GM18508 (cell line): ENCODE results near the gene FNDC3B.

Experiments
- ATAC-seq: cut with Tn5 transposase; IDR thresholded peaks from one replicate; pipeline ENCODE4 v1.9.1; 2021; ENCODE audit warnings: moderate number of reproducible peaks; ENCODE audit not compliant: insufficient read depth, unreplicated experiment

The FNDC3B gene

GRCh38 chr3:172051957-172052354, 12.6 kb downstream of the FNDC3B start:
- ATAC-seq: no peak

GRCh38 chr3:172052405-172052804, 13.0 kb downstream of the FNDC3B start:
- ATAC-seq: no peak

DNA sequence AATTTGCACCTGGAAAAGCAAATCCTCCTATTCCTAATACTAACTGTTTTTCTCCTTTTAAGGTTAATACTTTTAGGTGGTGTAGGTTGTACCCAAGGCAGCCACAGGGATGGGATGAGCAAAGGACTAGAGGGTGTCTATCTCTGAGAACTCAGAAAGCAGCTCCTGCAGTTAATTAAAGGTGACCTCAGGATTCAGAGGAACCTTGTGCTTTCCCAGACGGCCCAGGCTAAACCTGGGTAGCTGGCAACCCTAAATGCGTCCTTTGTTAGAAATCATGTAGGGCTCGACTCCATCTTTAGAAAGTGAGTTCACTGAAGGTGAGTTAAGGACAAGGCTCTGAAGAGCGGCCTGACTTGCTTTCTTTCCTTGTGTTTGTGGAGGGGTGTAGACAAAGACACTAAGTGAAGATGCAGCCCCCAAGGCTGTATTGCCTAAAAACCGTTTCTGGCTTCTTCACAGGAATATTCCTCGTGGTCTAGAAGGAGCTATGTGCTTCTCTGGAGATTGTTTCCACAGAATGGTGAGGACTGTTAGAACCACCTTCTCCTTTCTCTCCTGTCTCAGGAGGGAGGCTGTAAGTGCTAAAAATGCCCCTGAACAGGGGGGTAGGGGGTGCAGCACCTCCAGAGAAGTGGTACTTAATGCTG, 14.9 kb downstream of the FNDC3B start:
- no peak for ATAC-seq

- no peak for ATAC-seq
Measured at GRCh38 chr3:172056416-172056815, 17.0 kb downstream of the FNDC3B start.

DNA sequence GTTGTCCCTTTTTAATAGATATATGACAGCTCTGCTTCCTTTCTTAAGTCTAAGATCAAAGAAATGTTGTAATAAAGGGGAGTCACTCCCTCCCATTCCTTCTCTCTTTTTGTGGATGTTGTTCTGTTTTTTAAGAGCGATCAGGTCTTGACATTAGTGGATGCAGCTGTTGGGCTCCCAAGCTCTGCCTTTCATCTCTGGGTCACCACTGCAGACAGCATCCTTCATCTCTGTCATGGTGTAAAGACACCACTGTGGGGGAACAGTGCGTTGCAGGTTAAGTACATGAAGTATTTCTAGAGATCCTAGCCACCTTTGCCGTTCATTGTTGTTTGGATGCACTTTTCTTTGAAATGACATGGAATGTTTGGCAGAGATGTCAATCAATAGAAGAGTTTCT, 17.7 kb downstream of the FNDC3B start:
- ATAC-seq: no peak

DNA sequence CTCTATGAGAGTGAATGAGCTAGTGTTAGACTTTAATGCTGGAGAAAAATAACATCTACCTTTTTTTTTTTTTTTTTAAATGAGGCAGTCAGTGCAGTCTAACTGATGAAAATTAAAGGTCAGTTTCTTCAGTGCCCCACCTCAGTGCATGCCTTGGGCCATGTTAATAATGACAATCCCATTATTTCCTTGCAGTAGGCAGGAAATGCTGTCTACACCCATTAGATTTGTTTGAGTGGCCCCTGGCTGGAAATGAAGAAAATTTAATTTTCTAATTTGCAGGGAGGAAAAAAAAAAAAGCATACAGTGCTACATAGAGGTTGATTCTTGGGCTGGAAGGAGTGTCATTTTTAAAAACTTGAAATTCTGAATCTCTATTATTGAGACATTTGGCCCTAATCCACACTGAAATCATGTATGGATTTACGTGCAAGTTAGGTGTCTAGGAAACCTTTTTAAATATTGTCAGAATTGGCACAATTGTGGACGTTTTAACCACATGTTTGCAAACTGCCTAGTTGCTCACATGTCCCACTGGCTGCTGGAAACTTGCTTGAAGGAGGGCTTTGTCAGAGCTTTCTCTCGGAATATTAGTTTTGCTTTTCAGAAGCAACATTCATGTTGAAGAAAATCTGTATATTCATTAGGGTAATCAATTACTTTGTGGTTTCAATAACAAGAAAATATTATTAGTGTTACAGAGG, 18.4 kb downstream of the FNDC3B start:
- ATAC-seq: no peak

DNA sequence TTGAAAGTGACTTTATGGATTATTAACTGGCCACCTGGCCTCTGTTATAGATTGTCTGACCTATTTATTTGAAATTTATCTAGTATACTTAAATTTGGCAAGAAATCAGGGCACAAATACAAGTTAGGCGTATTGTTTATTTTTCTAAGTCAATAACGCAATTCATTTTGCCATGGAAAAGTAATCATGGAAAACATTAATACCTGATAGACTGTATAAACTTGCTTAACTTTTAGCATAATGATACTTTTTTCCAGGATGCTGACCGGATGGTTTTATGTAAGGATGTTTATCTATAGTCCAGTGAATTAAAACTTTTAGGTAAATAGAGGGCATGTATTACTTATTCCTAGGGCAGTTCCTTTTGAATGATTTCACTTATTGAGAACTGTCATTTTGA, 20.2 kb downstream of the FNDC3B start:
- ATAC-seq: no peak

- no peak for ATAC-seq
Measured at GRCh38 chr3:172060234-172060633, 20.9 kb downstream of the FNDC3B start.

- ATAC-seq: peak; percentile 85
Measured at GRCh38 chr3:172061724-172062184, 22.4 kb downstream of the FNDC3B start.

GRCh38 chr3:172062761-172063160, 23.4 kb downstream of the FNDC3B start:
- no peak for ATAC-seq

DNA sequence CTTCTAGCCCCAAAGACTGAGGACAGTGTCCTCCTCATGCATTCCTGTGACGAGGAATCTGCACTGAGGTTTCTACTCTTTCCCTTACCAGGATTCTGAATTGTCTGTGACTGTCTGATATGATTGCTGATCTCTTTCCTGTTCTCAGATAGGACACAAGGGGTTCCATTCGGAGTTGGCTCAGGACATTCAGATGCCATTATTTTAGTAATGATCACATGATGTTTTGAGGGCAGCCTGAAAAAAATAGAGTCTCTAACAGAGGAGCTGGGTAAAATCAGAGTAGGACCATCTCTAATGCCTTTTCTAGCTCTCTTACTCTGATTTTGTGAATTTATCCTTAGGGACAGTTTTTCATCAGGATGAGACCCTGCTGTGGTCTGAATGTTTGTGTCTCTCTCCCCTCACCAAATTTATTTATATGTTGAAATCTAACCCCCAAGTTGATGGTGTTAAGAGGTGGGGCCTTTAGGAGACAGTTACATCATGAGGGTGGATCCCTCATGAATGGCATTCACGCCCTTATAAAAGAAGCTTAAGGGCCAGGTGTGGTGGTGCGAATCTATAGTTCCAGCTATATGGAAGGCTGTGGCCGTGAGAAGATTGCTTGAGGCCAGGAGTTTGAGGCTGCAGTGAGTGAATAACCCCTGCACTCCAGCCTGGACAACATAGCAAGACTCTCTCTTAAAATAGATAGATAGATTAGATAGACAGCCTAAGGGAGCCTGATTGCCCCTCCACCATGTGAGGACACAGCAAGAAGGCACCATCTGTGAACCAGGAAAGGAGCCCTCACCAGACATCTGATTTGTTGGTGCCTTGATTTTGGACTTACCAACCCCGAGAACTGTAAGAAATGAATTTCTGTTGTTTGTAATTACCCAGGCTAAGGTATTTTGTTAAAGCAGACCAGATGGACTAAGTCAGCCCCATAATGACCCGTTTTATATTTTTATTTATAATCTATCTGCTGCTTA, 24.4 kb downstream of the FNDC3B start:
- no peak for ATAC-seq

DNA sequence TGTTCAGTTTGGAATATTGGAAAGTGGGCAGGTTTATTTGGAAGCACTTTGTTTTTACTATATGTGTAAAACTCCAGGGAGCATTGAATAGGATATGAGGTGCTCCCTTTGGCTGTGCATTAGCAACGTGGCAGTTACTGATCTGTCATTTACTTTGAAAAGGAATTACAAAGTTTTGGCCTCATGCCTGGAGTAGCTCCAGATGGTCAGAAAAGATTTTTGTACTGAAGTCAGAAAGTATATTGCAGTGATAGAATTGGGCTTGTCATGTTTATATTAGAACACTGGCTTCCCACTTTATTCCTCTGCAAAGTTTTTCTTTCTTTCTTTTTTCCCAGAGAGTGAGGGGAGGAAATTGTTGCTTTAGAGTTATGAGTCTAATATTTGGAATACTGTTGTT, 26.1 kb downstream of the FNDC3B start:
- no peak for ATAC-seq

- peak; percentile 33 for ATAC-seq
Measured at GRCh38 chr3:172065967-172066762, 26.8 kb downstream of the FNDC3B start.

DNA sequence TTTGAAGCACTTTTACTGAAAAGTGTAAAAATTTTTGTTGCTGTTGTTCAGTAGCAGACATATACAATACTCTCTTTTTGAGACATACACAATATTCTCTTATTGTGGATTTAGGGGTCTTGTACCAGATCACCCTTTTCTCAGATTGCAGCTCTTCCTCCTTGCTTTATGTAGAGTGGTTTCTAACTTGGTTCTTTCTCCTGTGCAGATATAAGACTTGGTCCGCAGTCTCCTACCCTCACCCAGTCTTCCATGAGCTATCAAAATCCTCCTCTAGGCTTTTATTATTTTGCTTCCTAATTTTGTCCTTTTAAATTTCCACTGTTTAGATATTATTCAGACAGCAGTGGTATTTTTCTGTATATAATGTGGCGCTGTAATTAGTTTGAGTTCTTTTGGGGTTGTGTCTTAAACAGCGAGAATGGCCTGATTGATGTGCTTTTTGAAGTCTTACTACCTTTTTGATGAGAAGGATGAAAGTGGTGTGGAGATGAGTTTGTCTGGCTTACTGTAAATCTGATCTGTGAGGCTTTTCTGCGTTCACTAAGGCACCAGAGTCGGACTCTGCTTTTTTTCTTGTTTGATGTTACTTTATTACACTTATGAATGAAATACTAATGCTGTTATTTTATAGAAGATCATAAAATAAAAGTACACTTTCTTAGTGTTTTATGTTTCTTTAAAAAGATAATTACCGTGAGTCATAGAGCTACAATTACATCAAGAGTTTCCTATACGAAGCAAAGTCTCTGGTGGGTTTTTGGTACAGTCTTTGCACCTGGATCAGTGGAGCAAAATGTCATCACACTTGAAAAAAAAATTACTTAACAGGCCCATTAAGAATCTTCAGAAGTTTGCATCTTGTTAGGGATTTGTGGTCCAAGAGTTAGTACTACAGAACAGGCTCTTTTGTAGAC, 27.8 kb downstream of the FNDC3B start:
- no peak for ATAC-seq

DNA sequence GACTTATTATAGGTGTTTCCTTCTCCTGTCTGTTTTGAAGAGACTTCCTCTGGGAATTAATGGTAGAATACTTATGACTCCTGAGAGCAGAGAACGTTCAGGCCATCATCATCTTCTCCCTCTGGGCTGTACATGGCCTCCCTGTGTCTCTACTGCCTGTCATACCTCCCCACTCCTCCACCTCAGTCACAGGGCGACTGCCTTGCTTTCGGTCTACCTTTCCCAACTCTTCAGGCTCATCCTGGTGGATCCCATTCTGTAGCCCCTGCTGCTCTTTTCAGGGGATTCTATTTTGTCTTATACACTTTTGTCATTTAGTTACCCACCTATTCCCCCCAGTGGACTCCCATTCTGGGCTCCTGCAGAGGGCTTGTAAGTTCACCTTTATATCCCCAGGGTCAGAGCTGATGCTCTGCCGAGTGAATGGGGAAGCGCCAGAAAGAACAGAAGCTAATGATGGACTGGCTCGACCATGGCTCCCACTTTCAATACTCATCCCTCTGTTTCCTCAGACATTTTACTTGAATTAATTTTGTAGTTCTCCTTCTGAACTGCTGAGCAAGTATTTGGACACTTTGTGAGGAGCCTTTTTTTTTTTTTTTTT, 28.6 kb downstream of the FNDC3B start:
- ATAC-seq: no peak

DNA sequence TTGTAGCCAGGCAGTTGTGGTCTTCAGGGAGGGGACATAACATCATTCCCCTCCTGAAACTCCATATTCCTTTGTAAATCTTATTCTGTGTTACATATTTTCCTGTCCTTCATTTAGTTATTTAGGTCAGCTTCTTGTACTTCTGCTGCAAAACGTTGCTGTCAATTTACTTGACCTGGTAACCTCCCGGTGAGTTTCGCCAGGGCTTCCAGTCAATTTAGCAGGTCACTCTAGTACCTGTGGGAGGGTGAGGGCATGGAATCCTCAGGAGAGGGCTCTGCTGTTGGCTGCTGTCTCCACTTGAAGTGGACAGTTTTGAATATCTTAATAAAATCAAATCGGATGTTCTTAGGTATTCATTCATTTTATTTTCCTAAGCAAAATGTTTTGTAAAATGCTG, 29.6 kb downstream of the FNDC3B start:
- no peak for ATAC-seq

DNA sequence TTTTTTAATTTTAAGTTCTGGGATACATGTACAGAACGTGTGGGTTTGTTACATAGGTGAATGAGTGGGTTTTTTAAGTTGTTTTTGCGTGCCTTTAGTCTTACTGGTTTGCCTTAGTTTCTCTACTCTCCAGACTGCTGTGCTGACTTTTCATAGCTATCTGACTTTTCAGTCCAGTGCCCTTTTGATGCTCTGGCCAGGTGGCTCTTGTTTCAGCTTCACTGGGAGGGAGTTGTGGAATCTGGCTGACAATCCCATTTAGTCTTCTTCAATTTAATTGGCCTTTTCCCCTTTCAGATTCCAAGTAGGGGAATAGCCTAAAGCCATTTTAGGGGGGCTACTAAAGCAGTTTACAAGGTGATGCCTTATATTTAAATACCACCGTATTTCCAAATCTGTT, 30.1 kb downstream of the FNDC3B start:
- no peak for ATAC-seq

GRCh38 chr3:172070269-172070668, 30.9 kb downstream of the FNDC3B start:
- no peak for ATAC-seq

- no peak for ATAC-seq
Measured at GRCh38 chr3:172070802-172071201, 31.4 kb downstream of the FNDC3B start.
